Thyroid gland (tissue), 4 donors: ENCODE results near the gene PPP3CB. TPM values are rescaled to one million over a fixed set of nuclear protein-coding genes. Genes with fewer than 3 reads are reported as not detected.

ENCODE experiments used
- DNase-seq, 2 donors: peaks; one replicate each; pipeline ENCODE4 v3.0.0-alpha.2; 2019
- H3K27ac ChIP-seq, 3 donors: fragments of 200-600 bp; sonication (generic); 1 replicate in 2 of 3; 2 replicates in 1 of 3; pipeline ENCODE4 v1.5.1; 2016 to 2019; ENCODE audit warnings: mild to moderate bottlenecking in 1 of 3, moderate library complexity in 1 of 3
- H3K27me3 ChIP-seq: fragments of 200-600 bp; sonication (generic); one replicate; pipeline ENCODE4 v1.5.1; 2019
- H3K36me3 ChIP-seq, 2 donors: fragments of 200-600 bp; sonication (generic); one replicate each; pipeline ENCODE4 v1.5.1; 2016 to 2019
- H3K4me1 ChIP-seq, 2 donors: fragments of 200-600 bp; sonication (generic); one replicate each; pipeline ENCODE4 v1.5.1; 2017 to 2019
- H3K4me3 ChIP-seq, 3 donors: fragments of 200-600 bp; sonication (generic); replicated peaks in 1 of 3; 1 replicate in 2 of 3; 2 replicates in 1 of 3; pipeline ENCODE4 v1.5.1; 2016; ENCODE audit warnings: mild to moderate bottlenecking in 1 of 3
- H3K9me3 ChIP-seq: fragments of 200-600 bp; sonication (generic); one replicate; pipeline ENCODE4 v1.5.1; 2017
- POLR2A ChIP-seq, 2 donors: fragments of 450-650 bp; IDR thresholded peaks; one replicate each; pipeline ENCODE4 v1.6.1; 2017; ENCODE audit warnings: antibody characterized with exemption in 2 of 2, mild to moderate bottlenecking in 2 of 2, moderate library complexity in 1 of 2
- WGBS, 2 donors: methylation state at CpG; one replicate each; pipeline ENCODE4 v1.1.5; 2017; 5-methylcytosine and 5-hydroxymethylcytosine counted together
- intact Hi-C: fragments of 100-400 bp; cut with DNase I; formaldehyde crosslinking; loops from one replicate; pipeline ENCODE4 v1.15.1; 2023
- total RNA-seq, 4 donors: library from RNA; depleted of rRNA; stranded (reverse); fragments of >200 nt; gene quantifications; one replicate each; pipeline ENCODE4 v1.2.3, GENCODE V29; 2016
- TF ChIP-seq, protein P1 (sequence below), 6 experiments: fragments of 200-600 bp in 3 of 6; fragments of 450-650 bp in 3 of 6; sonication (generic) in 3 of 6; IDR thresholded peaks; one replicate each; pipeline ENCODE4 v1.5.1; 2016 to 2019; ENCODE audit warnings: antibody characterized with exemption in 6 of 6, mild to moderate bottlenecking in 2 of 6, inconsistent platforms in 1 of 6, moderate library complexity in 1 of 6

PPP3CB gene
- total RNA-seq, 4 donors from 2014 or later: 36.4 to 45.2 (median 41.1) TPM

DNA sequence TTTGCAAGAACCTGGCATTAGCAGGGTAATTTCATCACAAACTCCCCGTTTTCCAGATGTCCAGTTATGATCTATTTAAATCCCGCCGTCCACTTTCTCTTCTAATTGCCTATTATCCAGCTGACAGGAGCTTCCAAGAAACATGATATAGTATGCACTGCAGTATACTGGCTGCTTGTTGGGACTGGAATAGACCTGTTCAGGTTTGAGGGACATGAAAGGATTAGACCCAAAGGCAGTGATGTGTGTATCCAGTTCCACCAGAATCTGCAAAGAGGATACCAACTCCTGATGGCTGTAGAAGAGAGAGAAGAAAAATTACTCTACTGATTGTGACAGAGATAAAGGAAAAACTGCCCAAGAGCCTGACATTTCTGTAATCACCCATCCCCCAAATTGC lies 71.3 kb downstream of the PPP3CB start:
- WGBS, 2 donors: 96 to 98% methylated on average over 3 of the region's 3 CpGs
- intact Hi-C loops: no loop called here
- DNase-seq: no peak
- H3K36me3 ChIP-seq: peaks cover 7 to 31% of the 10 kb centered on the region in 2 donors
- no peaks in the 10 kb centered on the region for H3K9me3 ChIP-seq
- H3K4me3 ChIP-seq: no peak overlapping the region
- no peaks in the 10 kb centered on the region for H3K27me3 ChIP-seq
- no peak overlapping the region for H3K27ac ChIP-seq
- TF ChIP-seq POLR2A (IDR thresholded peaks at IDR 0.05): no peak
- TF ChIP-seq, protein P1, sequence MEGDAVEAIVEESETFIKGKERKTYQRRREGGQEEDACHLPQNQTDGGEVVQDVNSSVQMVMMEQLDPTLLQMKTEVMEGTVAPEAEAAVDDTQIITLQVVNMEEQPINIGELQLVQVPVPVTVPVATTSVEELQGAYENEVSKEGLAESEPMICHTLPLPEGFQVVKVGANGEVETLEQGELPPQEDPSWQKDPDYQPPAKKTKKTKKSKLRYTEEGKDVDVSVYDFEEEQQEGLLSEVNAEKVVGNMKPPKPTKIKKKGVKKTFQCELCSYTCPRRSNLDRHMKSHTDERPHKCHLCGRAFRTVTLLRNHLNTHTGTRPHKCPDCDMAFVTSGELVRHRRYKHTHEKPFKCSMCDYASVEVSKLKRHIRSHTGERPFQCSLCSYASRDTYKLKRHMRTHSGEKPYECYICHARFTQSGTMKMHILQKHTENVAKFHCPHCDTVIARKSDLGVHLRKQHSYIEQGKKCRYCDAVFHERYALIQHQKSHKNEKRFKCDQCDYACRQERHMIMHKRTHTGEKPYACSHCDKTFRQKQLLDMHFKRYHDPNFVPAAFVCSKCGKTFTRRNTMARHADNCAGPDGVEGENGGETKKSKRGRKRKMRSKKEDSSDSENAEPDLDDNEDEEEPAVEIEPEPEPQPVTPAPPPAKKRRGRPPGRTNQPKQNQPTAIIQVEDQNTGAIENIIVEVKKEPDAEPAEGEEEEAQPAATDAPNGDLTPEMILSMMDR (IDR thresholded peaks at IDR 0.05): no peak
- no peaks in the 10 kb centered on the region for H3K4me1 ChIP-seq

DNA sequence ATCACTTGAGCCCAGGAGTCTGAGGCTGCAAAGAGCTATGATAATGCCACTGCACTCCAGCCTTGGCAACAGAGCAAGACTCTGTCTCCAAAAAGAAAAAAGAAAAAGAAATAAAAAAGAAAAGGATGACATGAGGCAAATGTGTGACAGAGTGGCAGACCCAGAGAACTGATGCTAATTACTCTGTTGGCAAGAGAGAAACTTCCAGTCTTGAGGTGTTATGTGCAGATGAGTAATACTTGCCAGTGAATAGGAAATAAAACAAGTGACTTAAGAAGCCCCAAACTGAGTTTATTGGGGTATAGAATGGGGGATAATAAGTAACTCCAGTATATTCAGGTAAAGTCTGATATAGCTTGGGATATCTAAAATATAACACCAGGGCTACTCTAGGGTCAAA lies 72.5 kb downstream of the PPP3CB start:
- Histone ChIP-seq H3K4me3 (no peak overlapping the region), H3K9me3 (no peaks in the 10 kb centered on the region), H3K27ac (no peak overlapping the region), H3K36me3 (peaks cover 7 to 31% of the 10 kb centered on the region in 2 donors), H3K4me1 (no peaks in the 10 kb centered on the region), H3K27me3 (no peaks in the 10 kb centered on the region)
- no peak for DNase-seq
- TF ChIP-seq POLR2A (IDR thresholded peaks at IDR 0.05): no peak
- TF ChIP-seq, protein P1 (IDR thresholded peaks at IDR 0.05): no peak
- intact Hi-C loops: no loop called here

DNA sequence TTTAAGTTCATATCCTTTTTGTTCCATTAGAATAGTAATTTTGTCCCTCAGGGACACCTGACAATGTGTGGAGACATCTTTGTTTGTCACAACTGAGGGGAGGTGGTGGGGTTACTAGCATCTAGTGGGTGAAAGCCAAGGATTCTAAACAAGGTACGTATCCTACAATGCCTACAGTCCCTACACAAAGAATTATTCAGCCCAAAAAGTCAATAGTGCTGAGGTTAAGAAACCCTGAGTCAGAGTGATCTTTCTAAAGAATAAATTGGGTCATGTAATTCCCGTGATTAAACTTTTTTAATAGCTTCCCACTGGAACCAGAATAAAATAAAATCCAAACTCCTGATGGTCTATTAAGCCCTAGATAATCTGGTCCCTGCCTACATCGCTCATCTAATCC lies 79.3 kb downstream of the PPP3CB start:
- WGBS, 2 donors: 89 to 95% methylated on average over 3 of the region's 3 CpGs
- intact Hi-C loops: no loop called here
- TF ChIP-seq, protein P1 (IDR thresholded peaks at IDR 0.05): no peak
- TF ChIP-seq POLR2A (IDR thresholded peaks at IDR 0.05): no peak
- Histone ChIP-seq H3K4me1 (peaks cover 8 to 21% of the 10 kb centered on the region in 2 donors), H3K9me3 (no peaks in the 10 kb centered on the region), H3K27me3 (no peaks in the 10 kb centered on the region), H3K4me3 (no peak overlapping the region), H3K27ac (no peak overlapping the region), H3K36me3 (no peaks in the 10 kb centered on the region)
- DNase-seq: no peak

DNA sequence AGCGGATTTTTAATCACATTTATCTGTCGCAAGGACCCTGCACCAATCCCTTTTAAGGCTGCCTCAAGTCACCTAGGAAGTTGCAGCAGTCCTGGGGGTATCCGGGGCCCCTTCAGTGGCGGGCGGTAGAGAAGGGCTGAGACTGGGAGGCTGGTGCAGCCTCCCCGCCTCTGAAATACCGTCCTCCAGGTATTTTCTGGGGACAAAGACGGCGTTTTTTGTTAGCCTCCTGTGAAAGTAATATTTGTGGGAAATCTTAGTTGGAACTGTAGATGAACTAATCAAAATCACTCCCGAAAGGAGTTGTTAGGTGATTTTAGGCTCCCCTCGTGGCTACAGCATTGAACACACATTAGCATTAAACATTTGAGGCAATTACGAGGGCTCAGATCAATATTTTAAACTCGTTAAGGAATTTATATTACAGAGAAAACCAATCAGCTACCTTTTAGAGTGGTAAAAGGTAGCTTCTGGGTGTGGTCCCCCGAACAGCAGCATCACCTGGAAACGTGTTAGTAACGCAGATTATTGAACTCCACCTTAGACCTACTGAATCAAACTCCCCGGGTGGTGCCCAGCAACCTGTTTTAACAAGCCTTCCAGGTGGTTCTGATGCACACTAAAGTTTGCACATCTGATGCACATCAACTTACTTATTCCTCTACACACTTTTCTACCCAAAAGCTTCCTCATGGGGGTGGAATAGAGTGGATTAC lies 81.4 kb downstream of the PPP3CB start:
- intact Hi-C loops: no loop called here
- Histone ChIP-seq H3K9me3 (no peaks in the 10 kb centered on the region), H3K27ac (peak overlapping the region; percentile 86 to 97 (median 86)), H3K4me3 (peak overlapping the region in 2 of 3 donors; percentile 88 to 91), H3K4me1 (peaks cover 8 to 24% of the 10 kb centered on the region in 2 donors), H3K27me3 (no peaks in the 10 kb centered on the region), H3K36me3 (no peaks in the 10 kb centered on the region)
- no peak for DNase-seq
- TF ChIP-seq, protein P1 (IDR thresholded peaks at IDR 0.05): no peak
- no peak for TF ChIP-seq POLR2A (IDR thresholded peaks at IDR 0.05)
- 2 to 4% methylated on average over 17 of the region's 17 CpGs for WGBS, 2 donors

DNA sequence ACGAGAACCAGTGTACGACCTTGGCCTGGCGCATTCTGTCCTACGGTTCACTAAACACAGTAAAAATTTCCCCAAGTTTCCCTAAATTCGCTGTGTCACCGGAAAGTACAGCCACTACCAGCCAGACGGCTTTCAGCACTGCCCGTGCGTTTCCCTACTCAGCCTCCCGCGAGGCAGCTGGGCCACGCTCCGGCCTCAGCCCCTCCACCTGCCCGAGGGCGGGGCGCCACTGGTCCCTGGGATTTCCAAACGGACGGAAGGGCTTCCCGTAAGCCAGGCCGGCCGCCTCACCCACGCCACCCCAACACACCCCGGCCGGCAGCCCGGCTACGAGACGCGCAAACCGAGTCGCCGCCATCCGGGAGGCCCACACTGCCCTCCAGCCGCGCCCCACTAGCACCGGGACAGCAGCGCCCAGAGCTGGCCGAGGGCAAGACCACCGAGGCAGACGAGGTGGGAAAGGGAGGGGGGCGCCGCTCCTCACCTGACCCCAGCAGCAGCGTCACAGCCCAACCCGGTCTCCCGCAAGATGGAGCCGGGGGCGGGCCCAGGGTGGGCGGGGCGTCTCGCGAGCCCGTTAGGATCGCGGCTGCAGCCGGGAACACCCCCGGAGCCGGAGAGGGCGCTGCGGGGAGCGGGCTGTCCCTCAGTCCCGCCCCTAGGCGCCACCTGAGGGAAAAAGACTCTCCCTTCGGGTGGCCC lies 82.1 kb downstream of the PPP3CB start, which contains the start of gene ANXA7:
TSS of gene ANXA7 (minus strand) at position 531 of the 702 bp plus-strand sequence. CDS start 13,202 bp downstream, outside the sequence.
- H3K27me3 ChIP-seq: no peaks in the 10 kb centered on the region
- peak; percentile 97 for DNase-seq
- peaks cover 8 to 24% of the 10 kb centered on the region in 2 donors for H3K4me1 ChIP-seq
- H3K4me3 ChIP-seq: peak within 1 kb of the TSS; percentile 88 to 99 (median 91)
- no peaks in the 10 kb centered on the region for H3K9me3 ChIP-seq
- intact Hi-C loops: no loop called here
- H3K36me3 ChIP-seq: no peaks in the 10 kb centered on the region
- TF ChIP-seq POLR2A (IDR thresholded peaks at IDR 0.05): peak; percentile 6 to 84
- TF ChIP-seq, protein P1 (IDR thresholded peaks at IDR 0.05): peak in 2 of 6 experiments; percentile 33 to 44
- H3K27ac ChIP-seq: peak within 1 kb of the TSS; percentile 86 to 97 (median 86)
- WGBS, 2 donors: 0% methylated on average over 20 to 22 of the region's 62 CpGs
